ENCODE results near the gene SPHKAP. TPM values are rescaled to one million over a fixed set of nuclear protein-coding genes. Genes with fewer than 3 reads are reported as not detected.

The SPHKAP gene
- total and polyA plus RNA-seq, 2 of the 4 experiments (the other 2 are of a cell fraction) = not detected

DNA sequence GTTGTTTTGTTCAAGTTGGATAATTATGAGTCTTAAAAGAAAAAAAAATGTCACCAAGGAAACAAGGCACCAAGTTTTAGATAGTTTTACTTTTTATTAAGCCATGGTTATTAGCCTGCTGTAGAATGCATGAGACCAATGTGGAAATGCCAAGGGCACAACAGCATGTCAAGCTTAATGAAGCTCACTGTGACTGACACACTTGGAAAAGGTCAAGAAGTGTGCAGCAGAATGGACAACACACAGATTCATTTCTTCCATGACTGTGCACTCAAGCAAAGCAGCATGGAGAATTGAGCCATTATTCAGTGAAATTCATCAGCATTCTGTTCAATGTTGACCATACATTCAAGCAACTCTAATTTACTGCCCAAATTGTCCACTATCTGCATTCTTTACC, 23.6 kb downstream of the SPHKAP start:
- Histone ChIP-seq H3K18ac (ENCODE audit: low read depth, low read length) (no peak overlapping the region), H4K91ac (ENCODE audit: insufficient read depth, low read depth, low read length) (no peak overlapping the region), H3K4me1 (ENCODE audit: control insufficient read depth, insufficient read depth, low read length) (no peaks in the 10 kb centered on the region), H2AFZ (replicated peaks; ENCODE audit: low read length, poor library complexity) (no peak overlapping the region), H3K9me3 (ENCODE audit: control insufficient read depth, insufficient read depth, low read length) (peaks cover 4% of the 10 kb centered on the region; the same call in 1 of the 2 replicates), H3K23ac (ENCODE audit: low read depth, low read length) (no peak overlapping the region), H4K5ac (ENCODE audit: low read depth, low read length) (no peak overlapping the region), H3K36me3 (ENCODE audit: control insufficient read depth, insufficient read depth, low read length) (no peaks in the 10 kb centered on the region), H2BK20ac (ENCODE audit: low read depth, low read length) (no peak overlapping the region), H2BK15ac (ENCODE audit: low read depth, low read length) (no peak overlapping the region), H2BK120ac (ENCODE audit: low read depth, low read length) (no peak overlapping the region), H3K4ac (ENCODE audit: low read depth, low read length) (no peak overlapping the region), H3K27me3 (ENCODE audit: control insufficient read depth, insufficient read depth, low read length) (no peaks in the 10 kb centered on the region), H3K27ac (ENCODE audit: insufficient read depth, low read length) (no peak overlapping the region), H3K14ac (replicated peaks; ENCODE audit: low read depth, low read length) (no peak overlapping the region), H4K20me1 (ENCODE audit: insufficient read depth, low read length) (no peaks in the 10 kb centered on the region), H3K9me1 (ENCODE audit: insufficient read depth, low read length) (no peaks in the 10 kb centered on the region), H3K56ac (ENCODE audit: extremely low read depth, insufficient read depth, low read length) (no peak overlapping the region), H3K4me3 (ENCODE audit: insufficient read depth, low read depth, low read length) (no peak overlapping the region), H3K4me2 (ENCODE audit: low read depth, low read length) (no peak overlapping the region), H3K79me1 (ENCODE audit: low read depth in 1 of 2, low read length in 2 of 2) (no peaks in the 10 kb centered on the region), H2AK5ac (ENCODE audit: low read depth, low read length) (no peak overlapping the region), H4K8ac (ENCODE audit: low read depth in 2 of 2, low read length in 2 of 2) (no peak overlapping the region), H2BK5ac (ENCODE audit: low read depth, low read length, poor library complexity, severe bottlenecking) (no peak overlapping the region), H2AK9ac (replicated peaks; ENCODE audit: low read depth, low read length, poor library complexity) (no peak overlapping the region), H3K9ac (ENCODE audit: low read depth, low read length) (no peak overlapping the region)
- intact Hi-C loops (cut with micrococcal nuclease) (no loop called here), dilution Hi-C loops (cut with HindIII; ENCODE audit: low sequenced_read_pairs, unreplicated experiment) (no loop called here), in situ Hi-C loops (cut with MboI; ENCODE audit: low sequenced_read_pairs) (no loop called here)
- DNase-seq (no peak), ATAC-seq (ENCODE audit: low read depth) (no peak)
- BruUV-seq (replicated peaks) = no TSS peak
- ChIA-PET POLR2A (ENCODE audit: unreplicated experiment) (no interaction called here), CTCF (no interaction called here)
- no peak for TF ChIP-seq CTCF (conservative IDR thresholded peaks at IDR 0.05; ENCODE audit: low read depth, low read length)

Data from IMR-90 (cell line).